Endothelial cell of umbilical vein (primary cell): Measurements from ENCODE around the gene SLC10A7. TPM values are rescaled to one million over a fixed set of nuclear protein-coding genes. Genes with fewer than 3 reads are reported as not detected.

Source experiments
- BruUV-seq: library from RNA; stranded (reverse); fragments of 400-500 nt; replicated peaks from 2 replicates; lab custom pipeline; 2021; lab: Mats Ljungman, UMichigan
- CTCF ChIA-PET: fragments of 300-600, 350-600 bp; sonication (Branson Sonifier 250); formaldehyde crosslinking; loops from one replicate; lab custom pipeline; 2021; ENCODE audit warnings: antibody characterized with exemption, inconsistent platforms; lab: Charles Lee
- POLR2A ChIA-PET: fragments of 300-600, 350-600 bp; sonication (Branson Sonifier 250); formaldehyde crosslinking; loops from one replicate; lab custom pipeline; 2021; ENCODE audit warnings: antibody characterized with exemption, inconsistent platforms; lab: Charles Lee
- DNase-seq: peaks from one replicate; pipeline ENCODE4 v3.0.0-alpha.2; 2011; ENCODE audit warnings: low read depth, low spot score
- FAIRE-seq: peaks from 2 replicates; lab custom pipeline; 2011; peaks lifted over from hg19 to GRCh38; lab: Jason Lieb, UNC
- H2AFZ ChIP-seq: 2 replicates; pipeline ENCODE4 v1.6.0; 2012; ENCODE audit warnings: low read depth, low read length, control low read depth, inconsistent platforms
- H3K27ac ChIP-seq: 2 replicates; pipeline ENCODE4 v1.5.1; 2011; ENCODE audit warnings: low read depth, mild to moderate bottlenecking, control low read depth, low read length, moderate library complexity; ENCODE audit not compliant: insufficient read depth
- H3K27me3 ChIP-seq, 2 experiments: 2 replicates each; pipeline versions ENCODE4 v1.6.0 to v1.6.1; 2011; ENCODE audit warnings: low read length in 2 of 2, mixed read lengths in 1 of 2; ENCODE audit not compliant: control insufficient read depth in 2 of 2, insufficient read depth in 2 of 2
- H3K36me3 ChIP-seq, 2 experiments: 2 replicates in 1 of 2; 3 replicates in 1 of 2; pipeline ENCODE4 v1.5.1; 2011; ENCODE audit warnings: low read length in 2 of 2, mild to moderate bottlenecking in 1 of 2, moderate library complexity in 1 of 2; ENCODE audit not compliant: control insufficient read depth in 2 of 2, insufficient read depth in 2 of 2; ENCODE audit errors: extremely low read depth in 1 of 2
- H3K4me1 ChIP-seq: 3 replicates; pipeline ENCODE4 v1.5.1; 2011; ENCODE audit warnings: mild to moderate bottlenecking, low read length; ENCODE audit not compliant: control insufficient read depth, insufficient read depth; ENCODE audit errors: extremely low read depth
- H3K4me2 ChIP-seq: 2 replicates; pipeline ENCODE4 v1.6.1; 2011; ENCODE audit warnings: low read length, control low read depth, mixed read lengths; ENCODE audit not compliant: insufficient read depth
- H3K4me3 ChIP-seq, 3 experiments: fragments of 200-600 bp in 1 of 3; sonication (generic), shearing (Covaris generic) in 1 of 3; replicated peaks in 1 of 3; 2 replicates each; pipeline ENCODE4 v1.5.1; 2011 to 2016; ENCODE audit warnings: control low read depth in 3 of 3, low read length in 3 of 3, mild to moderate bottlenecking in 2 of 3, inconsistent platforms in 1 of 3, low read depth in 1 of 3, moderate library complexity in 1 of 3; ENCODE audit not compliant: insufficient read depth in 1 of 3
- H3K79me2 ChIP-seq: 2 replicates; pipeline ENCODE4 v1.6.0; 2012; ENCODE audit warnings: low read length, inconsistent platforms; ENCODE audit not compliant: control insufficient read depth, insufficient read depth
- H3K9ac ChIP-seq: replicated peaks from 2 replicates; pipeline ENCODE3; 2011; ENCODE audit warnings: low read length, control low read depth; ENCODE audit not compliant: insufficient read depth; ENCODE audit errors: extremely low read depth
- H3K9me1 ChIP-seq: replicated peaks from 3 replicates; pipeline ENCODE4 v1.6.0; 2011; ENCODE audit warnings: mild to moderate bottlenecking, low read length; ENCODE audit not compliant: control insufficient read depth, insufficient read depth; ENCODE audit errors: extremely low read depth
- H3K9me3 ChIP-seq: replicated peaks from 2 replicates; pipeline ENCODE4 v1.5.1; 2012; ENCODE audit warnings: low read length, inconsistent platforms; ENCODE audit not compliant: control insufficient read depth, insufficient read depth
- H4K20me1 ChIP-seq: replicated peaks from 2 replicates; pipeline ENCODE3; 2011; ENCODE audit warnings: mild to moderate bottlenecking, low read length; ENCODE audit not compliant: control insufficient read depth, insufficient read depth; ENCODE audit errors: extremely low read depth
- CTCF ChIP-seq, 2 donors: IDR thresholded peaks; 1 replicate in 1 of 2; 2 replicates in 1 of 2; pipeline ENCODE4 v1.5.1; 2011; ENCODE audit warnings: low read length in 2 of 2, mild to moderate bottlenecking in 2 of 2, moderate library complexity in 2 of 2, control low read depth in 1 of 2, inconsistent platforms in 1 of 2, low read depth in 1 of 2; ENCODE audit not compliant: insufficient read depth in 1 of 2; ENCODE audit errors: extremely low read depth in 1 of 2
- EZH2 ChIP-seq: IDR thresholded peaks from 2 replicates; pipeline ENCODE4 v1.6.1; 2012; ENCODE audit warnings: borderline replicate concordance, low read depth, mild to moderate bottlenecking, moderate library complexity, low read length, inconsistent platforms; ENCODE audit not compliant: severe bottlenecking
- FOS ChIP-seq: IDR thresholded peaks from 2 replicates; pipeline ENCODE4 v1.6.1; 2011; ENCODE audit warnings: mild to moderate bottlenecking, low read length, moderate library complexity, borderline replicate concordance; ENCODE audit not compliant: insufficient read depth
- GATA2 ChIP-seq: IDR thresholded peaks from 2 replicates; pipeline ENCODE4 v1.7.0; 2011; ENCODE audit warnings: low read depth, mild to moderate bottlenecking, moderate library complexity, mixed read lengths, low read length; ENCODE audit not compliant: insufficient read length, insufficient read depth
- JUN ChIP-seq: IDR thresholded peaks from 2 replicates; pipeline ENCODE4 v1.6.1; 2011; ENCODE audit warnings: borderline replicate concordance, low read depth; ENCODE audit not compliant: insufficient read length, insufficient read depth
- MYC ChIP-seq: IDR thresholded peaks from one replicate; pipeline ENCODE4 v1.6.1; 2011; ENCODE audit warnings: mild to moderate bottlenecking, low read depth, low read length
- POLR2A ChIP-seq: IDR thresholded peaks from 2 replicates; pipeline ENCODE4 v1.6.1; 2012; ENCODE audit warnings: low read depth, mild to moderate bottlenecking, control low read depth, low read length
- POLR2AphosphoS5 ChIP-seq: IDR thresholded peaks from 2 replicates; pipeline ENCODE4 v1.6.1; 2012; ENCODE audit warnings: low read depth, mild to moderate bottlenecking, control low read depth, low read length, moderate library complexity; ENCODE audit not compliant: insufficient read depth
- dilution Hi-C: fragments of 300-500 bp; cut with MboI; formaldehyde crosslinking; loops from one replicate; pipeline ENCODE4 v1.15.0; 2019; ENCODE audit warnings: low sequenced_read_pairs; ENCODE audit not compliant: extremely low pct_ligation_motif_present
- intact Hi-C: fragments of 100-400 bp; cut with micrococcal nuclease; formaldehyde crosslinking; loops from one replicate; pipeline ENCODE4 v1.10.0; 2022
- polyA plus RNA-seq, 4 experiments: library from polyadenylated mRNA; depleted of rRNA in 3 of 4; stranded (reverse) in 3 of 4; unstranded in 1 of 4; fragments of >200 nt; gene quantifications; 2 replicates each; pipeline versions ENCODE4 v1.2.1 to v1.2.3, GENCODE V29; 2011 to 2012; ENCODE audit warnings: missing spikeins in 1 of 4
- total RNA-seq: library from RNA; stranded (reverse); gene quantifications from 2 replicates; pipeline ENCODE4 v1.2.3, GENCODE V29; 2021
- TF ChIP-seq, protein P1 (sequence below): IDR thresholded peaks from 2 replicates; pipeline ENCODE4 v1.6.1; 2011; ENCODE audit not compliant: insufficient read depth, insufficient read length

Gene SLC10A7
- total and polyA plus RNA-seq, 2 donors (not counting 3 experiments of a cell fraction or from before 2014, with no cell fraction given): 13.6 to 20.4 TPM

DNA sequence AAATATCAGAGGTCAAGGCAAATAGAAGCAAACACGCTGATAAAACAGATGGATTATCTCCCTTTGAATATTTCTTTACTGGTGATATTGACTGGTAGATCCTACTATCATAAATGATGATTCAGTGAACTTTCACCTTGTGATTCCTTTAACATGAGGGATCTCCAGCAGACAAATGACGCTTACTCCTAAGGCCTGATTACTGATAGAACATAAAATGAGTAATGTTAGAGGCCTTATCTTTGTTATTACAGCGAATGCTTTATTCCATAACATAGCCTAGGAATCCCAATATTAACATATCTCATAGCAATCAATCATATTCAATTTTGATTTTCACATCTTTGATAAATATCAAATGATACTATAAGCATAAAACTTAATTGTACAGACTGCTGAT is 152.3 kb downstream of the SLC10A7 start:
- Histone ChIP-seq H3K4me3 (no peak overlapping the region), H2AFZ (no peak overlapping the region), H3K27ac (peak overlapping the region; percentile 59), H3K36me3 (no peaks in the 10 kb centered on the region), H3K9me1 (no peaks in the 10 kb centered on the region), H3K9me3 (no peaks in the 10 kb centered on the region), H3K9ac (no peak overlapping the region), H3K4me1 (peaks cover 47% of the 10 kb centered on the region), H3K79me2 (no peaks in the 10 kb centered on the region), H3K27me3 (no peaks in the 10 kb centered on the region), H3K4me2 (peak overlapping the region; percentile 27), H4K20me1 (no peaks in the 10 kb centered on the region)
- peak; percentile 76 for DNase-seq
- no peak for TF ChIP-seq MYC
- TF ChIP-seq POLR2AphosphoS5: peak; percentile 24
- peak; percentile 66 for TF ChIP-seq FOS
- no peak for TF ChIP-seq EZH2
- TF ChIP-seq CTCF (IDR thresholded peaks at IDR 0.05; ENCODE audit: extremely low read depth in 1 of 2, insufficient read depth in 1 of 2, low read depth in 1 of 2, low read length in 2 of 2): no peak
- TF ChIP-seq GATA2: peak; percentile 88
- TF ChIP-seq POLR2A: peak; percentile 63
- peak; percentile 81 for TF ChIP-seq JUN
- TF ChIP-seq, protein P1, sequence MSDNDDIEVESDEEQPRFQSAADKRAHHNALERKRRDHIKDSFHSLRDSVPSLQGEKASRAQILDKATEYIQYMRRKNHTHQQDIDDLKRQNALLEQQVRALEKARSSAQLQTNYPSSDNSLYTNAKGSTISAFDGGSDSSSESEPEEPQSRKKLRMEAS: no peak
- no peak for FAIRE-seq
- CTCF ChIA-PET: no interaction called here
- dilution Hi-C loops (no loop called here), intact Hi-C loops (loop anchor here (1.0 kb wide), 2 partner anchors 38 to 152 kb away; partner anchors contain the start of gene SLC10A7)
- BruUV-seq: no TSS peak
- POLR2A ChIA-PET: no interaction called here
